NCI-H82 treated with DMSO at 0.1 percent for 48 hours (cell line): ENCODE data around the gene CACNA2D3.

Experiments used
- DNase-seq: peaks from one replicate; lab custom pipeline; 2025; ENCODE audit not compliant: unreplicated experiment; lab: John Stamatoyannopoulos, UW

Gene CACNA2D3

DNA sequence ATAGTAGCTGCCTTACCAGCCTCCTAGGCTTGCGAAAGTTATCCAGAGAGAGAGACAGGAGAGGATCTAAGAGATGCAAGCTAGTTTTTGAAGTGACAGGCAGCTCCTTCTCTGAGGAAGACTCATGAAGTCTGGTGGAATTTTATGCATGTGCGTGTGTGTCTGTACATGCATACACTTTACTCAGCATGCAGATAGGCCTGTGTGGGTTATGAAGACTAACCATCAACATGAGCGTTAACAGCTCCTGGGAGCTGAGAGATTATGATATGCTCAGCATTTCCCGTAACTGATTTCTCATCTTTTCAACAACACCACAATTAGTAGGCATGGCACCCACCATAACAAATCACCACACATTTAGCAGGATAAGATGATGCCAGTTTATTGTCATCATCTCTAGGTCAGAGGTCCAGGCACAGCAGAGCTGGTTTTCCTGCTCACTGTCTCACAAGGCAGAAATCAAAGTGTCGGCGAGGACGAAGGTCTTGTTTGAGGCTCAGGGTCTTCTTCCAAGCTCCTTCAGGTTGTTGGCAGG is 239.5 kb downstream of the CACNA2D3 start:
- DNase-seq: no peak

- DNase-seq: no peak
These were observed 243.8 kb downstream of the CACNA2D3 start for GRCh38 chr3:54366007-54366750.

DNA sequence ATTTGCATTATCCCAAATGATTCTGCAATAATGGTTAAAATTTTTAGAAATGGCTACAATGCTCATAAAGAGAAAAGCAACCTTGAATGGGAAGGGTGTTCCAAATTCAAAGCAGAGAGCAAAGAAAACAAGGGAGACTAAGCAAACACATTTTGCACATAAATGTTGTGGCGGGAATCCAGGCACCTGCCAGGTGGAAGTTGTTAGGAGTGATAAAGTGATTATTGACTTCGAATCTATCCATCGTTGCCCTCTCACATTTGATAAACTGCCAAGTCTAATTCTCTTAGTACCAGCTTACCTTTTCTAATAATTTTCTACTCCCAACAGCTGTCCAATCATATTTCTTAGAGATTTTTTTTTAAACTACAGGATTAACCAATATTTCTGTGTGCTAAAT is 244.5 kb downstream of the CACNA2D3 start:
- no peak for DNase-seq

- no peak for DNase-seq
These were observed 249.9 kb downstream of the CACNA2D3 start for GRCh38 chr3:54372232-54372631.

GRCh38 chr3:54374214-54374852 is 252.0 kb downstream of the CACNA2D3 start:
- DNase-seq: no peak

DNA sequence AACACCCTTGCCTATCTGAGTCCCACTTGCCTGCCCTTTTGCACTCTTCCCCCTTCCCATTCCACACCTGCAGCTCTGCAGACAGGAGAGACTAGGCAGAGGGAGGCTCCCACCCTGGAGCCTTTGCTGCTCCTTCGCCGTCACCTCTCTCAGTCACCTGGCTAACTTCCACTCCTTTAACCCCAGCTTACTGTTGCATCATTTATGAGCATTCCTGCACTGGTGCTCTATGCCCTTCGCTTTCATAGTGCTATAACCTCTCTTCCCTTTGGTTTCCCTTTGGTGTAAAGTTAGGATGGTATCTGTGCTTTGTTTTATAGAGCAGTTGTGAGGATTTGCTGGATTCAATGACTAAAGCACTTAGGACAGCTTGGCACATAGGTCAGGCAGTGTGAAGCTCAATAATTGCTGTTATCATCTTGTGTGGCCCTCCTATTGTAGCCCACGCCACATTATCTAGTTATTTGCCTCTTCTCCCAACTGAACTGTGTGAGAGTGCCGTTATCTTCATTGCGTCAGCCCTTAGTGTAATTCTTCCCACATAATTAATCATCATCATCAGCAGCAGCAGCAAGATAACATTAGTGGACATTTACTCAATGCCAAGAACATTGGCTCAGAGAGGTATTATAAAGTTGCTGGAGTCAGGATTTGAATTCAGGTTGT is 253.9 kb downstream of the CACNA2D3 start:
- DNase-seq: no peak

DNA sequence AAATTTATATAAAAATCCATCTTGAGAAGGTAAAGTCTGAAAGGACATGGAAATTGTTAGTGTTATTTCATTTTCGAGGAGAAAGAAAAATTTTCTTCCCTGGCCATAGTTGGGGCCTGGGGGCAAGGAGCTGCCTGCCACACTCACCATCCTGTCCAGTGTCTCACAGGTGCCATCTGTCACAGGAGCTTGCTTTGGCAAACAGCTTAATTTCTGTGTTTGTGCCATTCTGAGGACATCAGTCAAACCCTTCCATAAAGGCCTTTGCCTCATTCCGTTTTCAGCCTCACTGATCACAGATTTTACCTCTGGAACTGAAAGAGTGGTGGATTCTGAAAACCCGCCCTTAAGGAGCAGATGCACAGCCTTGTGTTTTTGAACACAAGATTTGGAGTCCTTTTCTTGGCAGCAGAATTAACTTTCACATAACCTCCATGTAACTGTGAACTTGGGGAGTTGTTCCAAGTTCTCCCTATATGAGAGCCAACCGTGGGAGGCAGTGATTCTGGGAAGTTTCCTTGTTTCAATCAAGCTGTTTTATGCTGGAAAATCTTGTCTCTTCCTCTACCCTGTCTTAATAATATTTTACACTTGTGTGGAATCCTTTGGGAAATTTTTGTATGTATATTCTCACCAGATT is 254.7 kb downstream of the CACNA2D3 start:
- no peak for DNase-seq

DNA sequence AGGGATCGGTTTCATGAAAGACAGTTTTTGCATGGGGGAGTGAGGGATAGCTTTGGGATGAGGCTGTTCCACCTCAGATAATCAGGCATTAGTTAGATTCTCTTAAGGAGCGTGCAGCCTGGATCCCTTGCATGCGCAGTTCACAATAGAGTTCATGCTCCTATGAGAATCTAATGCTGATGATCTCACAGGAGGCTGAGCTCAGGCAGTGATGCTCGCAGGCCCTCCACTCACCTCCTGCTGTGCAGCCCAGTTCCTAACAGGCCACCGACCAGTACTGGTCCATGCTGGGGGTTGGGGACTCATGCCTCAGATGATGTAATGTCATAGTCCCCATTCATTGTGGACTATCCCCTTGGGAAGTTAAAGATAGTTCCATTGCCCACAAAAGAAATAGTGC is 255.8 kb downstream of the CACNA2D3 start:
- DNase-seq: no peak

DNA sequence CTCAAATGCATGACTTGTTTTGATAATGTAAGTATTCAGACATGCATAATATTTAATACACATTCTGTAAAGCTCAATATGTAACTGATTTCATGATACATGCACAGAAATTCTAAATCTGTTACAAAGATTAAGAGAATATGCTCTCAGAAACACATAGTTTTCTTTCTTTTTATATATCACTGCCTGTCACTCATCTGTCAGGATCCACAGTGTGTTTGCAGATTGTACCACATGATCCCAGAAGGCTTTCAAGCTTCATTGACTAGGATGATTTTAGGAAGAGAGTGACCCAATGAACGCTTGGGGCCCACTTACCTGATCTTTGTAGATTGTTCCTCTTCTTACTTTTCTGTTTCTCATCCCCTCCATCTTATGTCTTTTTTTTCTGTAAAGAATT is 261.9 kb downstream of the CACNA2D3 start:
- DNase-seq: no peak

GRCh38 chr3:54390582-54390981 is 268.2 kb downstream of the CACNA2D3 start:
- DNase-seq: no peak

DNA sequence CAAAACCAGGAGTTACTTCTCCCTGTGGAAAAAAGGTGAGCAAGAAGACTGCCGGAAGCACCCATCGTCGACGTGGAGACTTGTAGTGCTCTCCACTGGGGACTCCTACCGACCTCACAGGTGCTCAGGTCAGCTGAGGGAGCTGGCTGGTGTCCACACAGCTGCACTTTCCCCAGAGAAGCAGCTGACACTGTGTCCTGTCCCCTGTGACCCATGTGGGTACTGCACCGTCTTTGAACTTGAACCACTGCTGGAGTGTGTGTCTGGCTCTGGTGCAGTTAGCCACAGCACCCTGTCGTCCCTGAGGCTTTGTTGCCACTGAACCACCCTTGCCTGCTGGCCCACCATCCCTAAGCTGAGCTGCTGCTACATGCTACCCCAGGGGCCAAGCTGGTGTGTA is 270.8 kb downstream of the CACNA2D3 start:
- DNase-seq: no peak

GRCh38 chr3:54408328-54408727 is 286.0 kb downstream of the CACNA2D3 start:
- no peak for DNase-seq

- DNase-seq: no peak
These were observed 299.6 kb downstream of the CACNA2D3 start for GRCh38 chr3:54421943-54422342.

DNA sequence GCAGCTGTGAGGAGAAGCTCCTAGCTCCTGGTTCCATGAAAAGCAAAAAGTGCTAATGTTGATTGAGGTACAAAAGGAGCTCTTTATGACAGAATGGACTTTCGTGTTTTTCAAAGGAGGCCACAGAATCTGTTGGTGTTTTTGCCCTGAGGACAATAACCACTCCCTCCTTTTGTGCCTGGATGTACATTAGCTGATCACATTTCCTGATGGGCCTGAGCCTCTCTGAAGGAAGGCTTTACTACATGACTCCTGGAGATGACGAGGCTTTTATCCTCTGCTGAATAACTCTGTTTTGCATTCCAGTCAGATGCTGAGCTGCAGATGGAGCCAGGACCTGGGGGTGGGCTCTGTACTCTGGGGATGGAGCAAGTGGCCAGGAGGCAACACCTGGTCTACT is 301.9 kb downstream of the CACNA2D3 start:
- no peak for DNase-seq

GRCh38 chr3:54426381-54426780 is 304.0 kb downstream of the CACNA2D3 start:
- DNase-seq: no peak

GRCh38 chr3:54427501-54427900 is 305.1 kb downstream of the CACNA2D3 start:
- no peak for DNase-seq

GRCh38 chr3:54427941-54428871 is 305.9 kb downstream of the CACNA2D3 start:
- no peak for DNase-seq

GRCh38 chr3:54432975-54433374 is 310.6 kb downstream of the CACNA2D3 start:
- no peak for DNase-seq

- DNase-seq: no peak
These were observed 311.5 kb downstream of the CACNA2D3 start for GRCh38 chr3:54433846-54434245.

- DNase-seq: peak; percentile 60
These were observed 312.4 kb downstream of the CACNA2D3 start for GRCh38 chr3:54434756-54435155.
